ENCODE measurements around the gene PSMG3. TPM values are rescaled to one million over a fixed set of nuclear protein-coding genes. Genes with fewer than 3 reads are reported as not detected.

PSMG3 gene
- total RNA-seq, 1 experiment from 2014 or later: 33.3 TPM

GRCh38 chr7:1537535-1538412 lies 32.1 kb downstream of the PSMG3 start:
- no peaks in the 10 kb centered on the region for H3K36me3 Mint-ChIP-seq
- POLR2A ChIA-PET: no interaction called here
- H3K4me3 Mint-ChIP-seq: no peak overlapping the region
- CTCF ChIA-PET: interaction anchor here (0.5 to 3.0 kb wide), 4 partner anchors 18 to 113 kb away, joined by 3 to 20 read pairs (median 6); partner anchors contain the start of gene TMEM184A
- peak overlapping the region; percentile 87 for H3K27ac Mint-ChIP-seq
- H3K9me3 Mint-ChIP-seq: no peaks in the 10 kb centered on the region
- no peak for TF ChIP-seq ZNF219 (CRISPR knock-in tag; IDR thresholded peaks at IDR 0.05; ENCODE audit: borderline replicate concordance)
- TF ChIP-seq, protein P1, sequence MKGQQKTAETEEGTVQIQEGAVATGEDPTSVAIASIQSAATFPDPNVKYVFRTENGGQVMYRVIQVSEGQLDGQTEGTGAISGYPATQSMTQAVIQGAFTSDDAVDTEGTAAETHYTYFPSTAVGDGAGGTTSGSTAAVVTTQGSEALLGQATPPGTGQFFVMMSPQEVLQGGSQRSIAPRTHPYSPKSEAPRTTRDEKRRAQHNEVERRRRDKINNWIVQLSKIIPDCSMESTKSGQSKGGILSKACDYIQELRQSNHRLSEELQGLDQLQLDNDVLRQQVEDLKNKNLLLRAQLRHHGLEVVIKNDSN (CRISPR knock-in tag; IDR thresholded peaks at IDR 0.05): no peak
- no peak for TF ChIP-seq KAT7 (CRISPR knock-in tag; IDR thresholded peaks at IDR 0.05; ENCODE audit: borderline replicate concordance)
- no peak for TF ChIP-seq PRDM15 (CRISPR knock-in tag; IDR thresholded peaks at IDR 0.05)
- TF ChIP-seq CTCF (IDR thresholded peaks at IDR 0.05): no peak
- no peaks in the 10 kb centered on the region for H3K27me3 Mint-ChIP-seq (ENCODE audit: low read depth)
- ATAC-seq (no peak), DNase-seq (ENCODE audit: low spot score) (peak; percentile 61)
- H3K4me1 Mint-ChIP-seq: peaks cover 20% of the 10 kb centered on the region

GRCh38 chr7:1536743-1537534 lies 32.9 kb downstream of the PSMG3 start:
- no peaks in the 10 kb centered on the region for H3K36me3 Mint-ChIP-seq
- no peak overlapping the region for H3K4me3 Mint-ChIP-seq
- TF ChIP-seq USF2 (CRISPR knock-in tag; IDR thresholded peaks at IDR 0.05) (no peak), GABPB1 (CRISPR knock-in tag; IDR thresholded peaks at IDR 0.05) (peak; percentile 17; the same call in 1 of the 2 replicates)
- peak; percentile 67 for ATAC-seq
- peak; percentile 71 for DNase-seq (ENCODE audit: low spot score)
- H3K27me3 Mint-ChIP-seq (ENCODE audit: low read depth): no peaks in the 10 kb centered on the region
- H3K9me3 Mint-ChIP-seq: no peaks in the 10 kb centered on the region
- peak overlapping the region; percentile 59 for H3K27ac Mint-ChIP-seq
- peaks cover 28% of the 10 kb centered on the region for H3K4me1 Mint-ChIP-seq
- POLR2A ChIA-PET: no interaction called here
- CTCF ChIA-PET: interaction anchor here (0.5 to 3.0 kb wide), 4 partner anchors 19 to 112 kb away, joined by 3 to 20 read pairs (median 6); partner anchors contain the start of gene TMEM184A

DNA sequence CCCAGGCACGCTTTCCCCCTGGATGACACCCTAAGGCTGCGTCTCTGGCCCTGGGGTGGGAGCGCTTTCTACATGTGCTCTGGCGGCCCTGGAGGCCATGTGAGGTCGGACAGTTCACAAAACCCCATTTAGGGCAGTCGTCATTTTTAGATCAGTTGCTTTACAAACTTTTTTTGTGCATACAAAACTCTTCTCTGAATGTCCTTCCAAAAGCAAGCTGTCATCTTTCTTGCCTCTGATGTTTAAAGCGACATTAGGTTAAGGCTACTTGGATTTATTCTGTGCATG lies 33.4 kb downstream of the PSMG3 start:
- Mint-ChIP-seq H3K27me3 (ENCODE audit: low read depth) (no peaks in the 10 kb centered on the region), H3K4me1 (peaks cover 34% of the 10 kb centered on the region), H3K9me3 (no peaks in the 10 kb centered on the region), H3K4me3 (no peak overlapping the region), H3K27ac (peak overlapping the region; percentile 59), H3K36me3 (no peaks in the 10 kb centered on the region)
- ChIA-PET POLR2A (no interaction called here), CTCF (interaction anchor here (2.1 to 3.0 kb wide), 2 partner anchors 20 to 62 kb away, joined by 8 to 20 read pairs; partner anchors contain the start of gene TMEM184A)
- no peak for TF ChIP-seq GABPB1 (CRISPR knock-in tag; IDR thresholded peaks at IDR 0.05)
- TF ChIP-seq SP1 (CRISPR knock-in tag; conservative IDR thresholded peaks at IDR 0.05): no peak
- TF ChIP-seq, protein P2, sequence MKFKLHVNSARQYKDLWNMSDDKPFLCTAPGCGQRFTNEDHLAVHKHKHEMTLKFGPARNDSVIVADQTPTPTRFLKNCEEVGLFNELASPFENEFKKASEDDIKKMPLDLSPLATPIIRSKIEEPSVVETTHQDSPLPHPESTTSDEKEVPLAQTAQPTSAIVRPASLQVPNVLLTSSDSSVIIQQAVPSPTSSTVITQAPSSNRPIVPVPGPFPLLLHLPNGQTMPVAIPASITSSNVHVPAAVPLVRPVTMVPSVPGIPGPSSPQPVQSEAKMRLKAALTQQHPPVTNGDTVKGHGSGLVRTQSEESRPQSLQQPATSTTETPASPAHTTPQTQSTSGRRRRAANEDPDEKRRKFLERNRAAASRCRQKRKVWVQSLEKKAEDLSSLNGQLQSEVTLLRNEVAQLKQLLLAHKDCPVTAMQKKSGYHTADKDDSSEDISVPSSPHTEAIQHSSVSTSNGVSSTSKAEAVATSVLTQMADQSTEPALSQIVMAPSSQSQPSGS (CRISPR knock-in tag; IDR thresholded peaks at IDR 0.05; ENCODE audit: borderline replicate concordance, low read depth): no peak
- TF ChIP-seq, protein P3, sequence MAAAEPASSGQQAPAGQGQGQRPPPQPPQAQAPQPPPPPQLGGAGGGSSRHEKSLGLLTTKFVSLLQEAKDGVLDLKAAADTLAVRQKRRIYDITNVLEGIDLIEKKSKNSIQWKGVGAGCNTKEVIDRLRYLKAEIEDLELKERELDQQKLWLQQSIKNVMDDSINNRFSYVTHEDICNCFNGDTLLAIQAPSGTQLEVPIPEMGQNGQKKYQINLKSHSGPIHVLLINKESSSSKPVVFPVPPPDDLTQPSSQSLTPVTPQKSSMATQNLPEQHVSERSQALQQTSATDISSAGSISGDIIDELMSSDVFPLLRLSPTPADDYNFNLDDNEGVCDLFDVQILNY (CRISPR knock-in tag; IDR thresholded peaks at IDR 0.05): no peak
- TF ChIP-seq ESRRA (CRISPR knock-in tag; IDR thresholded peaks at IDR 0.05; ENCODE audit: borderline replicate concordance): no peak
- TF ChIP-seq RELA (CRISPR knock-in tag; IDR thresholded peaks at IDR 0.05; ENCODE audit: borderline replicate concordance): no peak
- TF ChIP-seq NFATC4 (CRISPR knock-in tag; IDR thresholded peaks at IDR 0.05): no peak
- TF ChIP-seq SMAD4 (CRISPR knock-in tag; IDR thresholded peaks at IDR 0.05): no peak
- ATAC-seq (no peak), DNase-seq (ENCODE audit: low spot score) (no peak)
